K562 (cell line): ENCODE results near the gene NAGLU. TPM values are rescaled to one million over a fixed set of nuclear protein-coding genes. Genes with fewer than 3 reads are reported as not detected.

Source experiments
- ATAC-seq: fragments of 200-7000 bp; cut with Tn5 transposase; 3 replicates; pipeline ENCODE4 v1.9.1; 2020; ENCODE audit warnings: moderate library complexity
- BruUV-seq: library from RNA; stranded (reverse); fragments of 400-500 nt; replicated peaks from 2 replicates; lab custom pipeline; 2021; lab: Mats Ljungman, UMichigan
- CTCF ChIA-PET: fragments of 300-600 bp; formaldehyde crosslinking; extraction: SDS; loops from one replicate; lab custom pipeline; 2021; ENCODE audit warnings: low intra/inter-chr PET ratio; lab: Yijun Ruan, JAX
- POLR2A ChIA-PET: fragments of 300-600, 350-650 bp; sonication (Branson Sonifier 250); formaldehyde crosslinking; extraction: SDS; loops from one replicate; lab custom pipeline; 2021; ENCODE audit warnings: antibody characterized with exemption, inconsistent platforms; lab: Yijun Ruan, JAX
- DNase-seq, 4 experiments: peaks; one replicate each; pipeline versions ENCODE4 v3.0.0 to v3.0.0-alpha.2; 2011 to 2018; ENCODE audit warnings: low spot score in 3 of 4, mixed read lengths in 3 of 4; ENCODE audit errors: extremely low read depth in 1 of 4
- FAIRE-seq: peaks from 2 replicates; lab custom pipeline; 2011; peaks lifted over from hg19 to GRCh38; lab: Jason Lieb, UNC
- H2AFZ ChIP-seq: 2 replicates; pipeline ENCODE4 v1.6.0; 2011; ENCODE audit warnings: low read depth, low read length, control low read depth, inconsistent platforms
- H3K27ac ChIP-seq: fragments of 200-600 bp; 3 replicates; pipeline ENCODE4 v1.8.0; 2011; ENCODE audit warnings: low read depth, mild to moderate bottlenecking, control low read depth, inconsistent platforms, low read length, moderate library complexity, mixed read lengths; ENCODE audit errors: extremely low read depth
- H3K27me3 ChIP-seq, 2 experiments: fragments of 300-600 bp in 1 of 2; 2 replicates in 1 of 2; 3 replicates in 1 of 2; pipeline versions ENCODE4 v1.6.0 to v1.8.0; 2011; ENCODE audit warnings: inconsistent platforms in 2 of 2, low read length in 2 of 2, mild to moderate bottlenecking in 1 of 2, mixed read lengths in 1 of 2, moderate library complexity in 1 of 2; ENCODE audit not compliant: control insufficient read depth in 2 of 2, insufficient read depth in 2 of 2
- H3K36me3 ChIP-seq: fragments of 300-600 bp; 3 replicates; pipeline ENCODE4 v1.8.0; 2011; ENCODE audit warnings: mild to moderate bottlenecking, low read length, inconsistent platforms; ENCODE audit not compliant: control insufficient read depth, insufficient read depth
- H3K4me1 ChIP-seq, 2 experiments: fragments of 200-600 bp in 1 of 2; replicated peaks in 1 of 2; 2 replicates in 1 of 2; 3 replicates in 1 of 2; pipeline versions ENCODE4 v1.5.1 to v1.8.0; 2011; ENCODE audit warnings: inconsistent platforms in 2 of 2, low read length in 2 of 2, mild to moderate bottlenecking in 1 of 2, mixed read lengths in 1 of 2, moderate library complexity in 1 of 2; ENCODE audit not compliant: control insufficient read depth in 2 of 2, insufficient read depth in 2 of 2
- H3K4me2 ChIP-seq: 2 replicates; pipeline ENCODE4 v1.6.1; 2011; ENCODE audit warnings: low read length, control low read depth, inconsistent platforms, mixed read lengths; ENCODE audit not compliant: insufficient read depth
- H3K4me3 ChIP-seq: fragments of 200-600 bp; sonication (generic), shearing (Covaris generic); 2 replicates; pipeline ENCODE4 v1.5.1; 2016; ENCODE audit warnings: control low read depth, inconsistent platforms
- H3K79me2 ChIP-seq: fragments of 200-600 bp; 3 replicates; pipeline ENCODE4 v1.8.0; 2011; ENCODE audit warnings: low read length, inconsistent platforms; ENCODE audit not compliant: control insufficient read depth, insufficient read depth
- H3K9ac ChIP-seq, 2 experiments: 2 replicates each; pipeline versions ENCODE4 v1.6.0 to v1.6.1; 2011; ENCODE audit warnings: low read depth in 2 of 2, low read length in 2 of 2, control low read depth in 1 of 2, inconsistent platforms in 1 of 2, mild to moderate bottlenecking in 1 of 2, mixed read lengths in 1 of 2; ENCODE audit not compliant: insufficient read depth in 1 of 2
- H3K9me1 ChIP-seq: one replicate; pipeline ENCODE4 v1.6.0; 2011; ENCODE audit warnings: inconsistent platforms, mild to moderate bottlenecking, low read length, moderate library complexity; ENCODE audit not compliant: control insufficient read depth, insufficient read depth
- H3K9me3 ChIP-seq: replicated peaks from 2 replicates; pipeline ENCODE4 v1.5.1; 2011; ENCODE audit warnings: low read depth, low read length, inconsistent platforms; ENCODE audit not compliant: control insufficient read depth, insufficient read depth
- H4K20me1 ChIP-seq: replicated peaks from 2 replicates; pipeline ENCODE4 v1.6.1; 2011; ENCODE audit warnings: low read length, inconsistent platforms, mixed read lengths; ENCODE audit not compliant: control insufficient read depth, insufficient read depth
- GABPA ChIP-seq: fragments of 200-800 bp; sonication (Bioruptor generic); conservative IDR thresholded peaks from 2 replicates; pipeline ENCODE4 v1.6.1; 2016; ENCODE audit warnings: low read depth, missing genetic modification characterization, missing compliant biosample characterization
- POLR2G ChIP-seq: fragments of 200-400 bp; formaldehyde crosslinking; IDR thresholded peaks from 2 replicates; pipeline ENCODE4 v1.6.1; 2017; ENCODE audit warnings: low read depth, mild to moderate bottlenecking, antibody characterized with exemption, low read length, moderate library complexity
- RBM22 ChIP-seq: fragments of 200-400 bp; formaldehyde crosslinking; IDR thresholded peaks from 2 replicates; pipeline ENCODE4 v1.6.1; 2018; ENCODE audit warnings: low read length, low read depth; ENCODE audit not compliant: poor library complexity, severe bottlenecking
- SAFB2 ChIP-seq: fragments of 200-400 bp; formaldehyde crosslinking; IDR thresholded peaks from 2 replicates; pipeline ENCODE4 v1.6.1; 2018; ENCODE audit warnings: borderline replicate concordance, low read length, low read depth, moderate library complexity; ENCODE audit not compliant: severe bottlenecking
- WGBS: fragments of 100-300 bp; shearing (Covaris generic); methylation state at CpG from one replicate; pipeline ENCODE4 v1.1.6; 2016; ENCODE audit warnings: low coverage, mixed read lengths; ENCODE audit not compliant: insufficient coverage; ENCODE audit errors: missing lambda C conversion rate; 5-methylcytosine and 5-hydroxymethylcytosine counted together
- in situ Hi-C: fragments of 300-500 bp; cut with MboI; formaldehyde crosslinking; loops from 4 replicates; pipeline ENCODE4 v1.15.0; 2018; ENCODE audit warnings: inconsistent platforms, mixed read lengths
- intact Hi-C: fragments of 100-400 bp; cut with micrococcal nuclease; formaldehyde crosslinking; loops from 2 replicates; pipeline ENCODE4 v1.14.2; 2022
- polyA plus RNA-seq, 8 experiments: library from polyadenylated mRNA; depleted of rRNA in 4 of 8; stranded (reverse) in 5 of 8; unstranded in 3 of 8; fragments of >200 nt; fragmentation: Nextera tagmentation in 2 of 8; fragmentation: Illumina TruSeq in 1 of 8; extraction: Ambion mirVana in 2 of 8; extraction: Trizol in 1 of 8; gene quantifications; 2 replicates each; pipeline versions ENCODE4 v1.2.1 to v1.2.3, GENCODE V29; 2011 to 2014; ENCODE audit warnings: inconsistent platforms in 1 of 8, missing spikeins in 1 of 8
- total RNA-seq, 7 experiments: library from RNA; depleted of rRNA in 6 of 7; stranded (reverse); fragments of >200 nt in 6 of 7; fragmentation: Illumina TruSeq in 2 of 7; extraction: Trizol in 2 of 7; gene quantifications; 2 replicates each; pipeline versions ENCODE4 v1.2.1 to v1.2.3, GENCODE V29; 2011 to 2021; ENCODE audit warnings: low replicate concordance in 1 of 7

NAGLU gene
- total and polyA plus RNA-seq, 9 of the 15 experiments (the other 6 are each of a cell fraction or from before 2014, with no cell fraction given), result 0.04 to 21.5 (median 8.5) TPM

- ChIA-PET CTCF (no interaction called here), POLR2A (no interaction called here)
- peaks cover 7% of the 10 kb centered on the region for H3K9me1 ChIP-seq
- no peak overlapping the region for H2AFZ ChIP-seq
- H4K20me1 ChIP-seq, result no peaks in the 10 kb centered on the region
- in situ Hi-C loops, result no loop called here
- peak overlapping the region in 1 of 2 experiments; percentile 75; a peak in 1 of 4 replicates for H3K9ac ChIP-seq
- TF ChIP-seq RBM22 (peak; percentile 10), GABPA (tag) (no peak)
- intact Hi-C loops, result no loop called here
- DNase-seq, result no peak
- no peak for FAIRE-seq
- H3K4me1 ChIP-seq, result peaks cover 30 to 32% of the 10 kb centered on the region in 2 experiments
- H3K9me3 ChIP-seq, result no peaks in the 10 kb centered on the region
- H3K4me3 ChIP-seq, result no peak overlapping the region
- no peak overlapping the region for H3K27ac ChIP-seq
- H3K36me3 ChIP-seq, result peaks cover 88% of the 10 kb centered on the region
- no TSS peak for BruUV-seq
- no peak overlapping the region for H3K4me2 ChIP-seq
- no peak for ATAC-seq
- H3K27me3 ChIP-seq, result no peaks in the 10 kb centered on the region
- H3K79me2 ChIP-seq, result peaks cover 11% of the 10 kb centered on the region; the same call in 1 of the 3 replicates
- whole genome bisulfite sequencing, result 88% methylated on average over 11 of the region's 11 CpGs
Observed at GRCh38 chr17:42513686-42514085, 22.4 kb upstream of the NAGLU start.

- TF ChIP-seq POLR2G (peak; percentile 26; the same call in 1 of the 2 replicates), GABPA (tag) (no peak), SAFB2 (no peak)
- FAIRE-seq, result no peak
- peak in 1 of 4 experiments; percentile 4 for DNase-seq
- H3K27ac ChIP-seq, result no peak overlapping the region
- no peak overlapping the region for H3K4me3 ChIP-seq
- H3K9me3 ChIP-seq, result no peaks in the 10 kb centered on the region
- no peaks in the 10 kb centered on the region for H3K27me3 ChIP-seq
- peaks cover 36 to 38% of the 10 kb centered on the region in 2 experiments for H3K4me1 ChIP-seq
- in situ Hi-C loops, result no loop called here
- H4K20me1 ChIP-seq, result no peaks in the 10 kb centered on the region
- H3K79me2 ChIP-seq, result peaks cover 11% of the 10 kb centered on the region; the same call in 1 of the 3 replicates
- no peak overlapping the region for H2AFZ ChIP-seq
- peaks cover 86% of the 10 kb centered on the region for H3K36me3 ChIP-seq
- ATAC-seq, result no peak
- ChIA-PET POLR2A (interaction anchor here (0.7 to 1.1 kb wide), 4 partner anchors 18 to 231 kb away, joined by 3 to 5 read pairs (median 3); no protein-coding TSS in a partner anchor), CTCF (no interaction called here)
- BruUV-seq, result no TSS peak
- no peak overlapping the region for H3K4me2 ChIP-seq
- intact Hi-C loops, result no loop called here
- peaks cover 7% of the 10 kb centered on the region for H3K9me1 ChIP-seq
- H3K9ac ChIP-seq, result peak overlapping the region in 1 of 2 experiments; percentile 29; a peak in 2 of 4 replicates
- 95% methylated on average over 11 of the region's 11 CpGs for WGBS
Observed at GRCh38 chr17:42514279-42514678, 21.8 kb upstream of the NAGLU start.
